ENCODE results near the gene SLC29A3. TPM values are rescaled to one million over a fixed set of nuclear protein-coding genes. Genes with fewer than 3 reads are reported as not detected.

Gene SLC29A3
- total RNA-seq, 1 experiment from 2014 or later, result 4.4 TPM

DNA sequence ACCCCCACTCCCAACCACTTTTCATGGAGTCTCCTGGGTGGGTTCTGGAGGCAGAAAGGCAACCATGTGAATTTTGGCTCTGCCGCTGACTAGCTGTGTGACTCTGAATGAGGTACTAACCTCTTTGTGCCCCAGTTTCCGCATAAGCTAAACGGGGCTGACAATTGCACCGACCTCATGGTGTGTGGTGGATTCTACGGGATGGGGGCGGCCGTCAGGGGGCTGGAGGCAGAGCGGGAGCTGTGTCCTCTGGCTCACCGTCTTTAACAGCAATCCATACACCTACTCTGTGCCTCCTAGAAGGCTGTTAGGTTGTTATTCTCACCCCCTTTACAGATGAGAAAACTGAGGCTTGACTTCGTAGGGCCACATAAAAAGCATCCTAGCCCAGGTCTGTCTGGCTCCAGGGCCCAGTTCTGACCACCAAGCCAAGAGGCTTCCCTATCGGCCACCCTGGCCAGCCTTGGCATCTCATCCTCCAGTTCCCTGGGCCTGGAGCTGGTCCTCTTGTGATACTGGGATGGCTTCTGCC is 4.3 kb upstream of the SLC29A3 start:
- Histone ChIP-seq H3K9ac (ENCODE audit: low read length) (no peak overlapping the region), H2AFZ (ENCODE audit: low read length) (peak overlapping the region; percentile 26; the same call in 1 of the 2 replicates), H3K79me2 (ENCODE audit: low read length) (no peaks in the 10 kb centered on the region), H4K20me1 (ENCODE audit: low read length) (no peaks in the 10 kb centered on the region), H3K4me2 (ENCODE audit: low read length) (peak overlapping the region; percentile 54), H3K27me3 (ENCODE audit: low read length) (no peaks in the 10 kb centered on the region), H3K36me3 (ENCODE audit: low read depth, low read length) (no peaks in the 10 kb centered on the region), H3F3A (ENCODE audit: low read length, unreplicated experiment) (no peaks in the 10 kb centered on the region), H3K9me3 (ENCODE audit: low read length) (no peaks in the 10 kb centered on the region), H3K27ac (ENCODE audit: low read length) (no peak overlapping the region), H3K4me1 (ENCODE audit: insufficient read depth, low read length) (peaks cover 2% of the 10 kb centered on the region; the same call in 1 of the 2 replicates), H3K4me3 (ENCODE audit: low read length) (no peak overlapping the region), H3K9me2 (replicated peaks; ENCODE audit: low read length) (no peaks in the 10 kb centered on the region)
- DNase-seq (no peak), ATAC-seq (no peak)
- BruUV-seq (replicated peaks), result no TSS peak
- TF ChIP-seq CTCF (conservative IDR thresholded peaks at IDR 0.05; ENCODE audit: low read depth, low read length) (no peak), EZH2 (IDR thresholded peaks at IDR 0.05; ENCODE audit: low read length, unreplicated experiment) (no peak), EZH2phosphoT487 (IDR thresholded peaks at IDR 0.05; ENCODE audit: borderline replicate concordance, low read length) (no peak)
- CTCF ChIA-PET, result no interaction called here
- intact Hi-C loops (cut with micrococcal nuclease), result loop anchor here (1.0 to 10.0 kb wide), 3 partner anchors 256 to 580 kb away; no protein-coding TSS in a partner anchor
- POLR2A ChIA-PET (ENCODE audit: unreplicated experiment), result no interaction called here

GRCh38 chr10:71316056-71316785 is 2.8 kb upstream of the SLC29A3 start:
- no TSS peak for BruUV-seq (replicated peaks)
- no peak overlapping the region for H3K27ac ChIP-seq (ENCODE audit: low read length)
- no peak for ATAC-seq

More at GRCh38 chr10:71316056-71316785, 2.8 kb upstream of the SLC29A3 start:
- Histone ChIP-seq H4K20me1 (ENCODE audit: low read length) (no peaks in the 10 kb centered on the region), H3K4me1 (ENCODE audit: insufficient read depth, low read length) (peaks cover 7% of the 10 kb centered on the region; the same call in 1 of the 2 replicates), H3F3A (ENCODE audit: low read length, unreplicated experiment) (no peaks in the 10 kb centered on the region), H3K79me2 (ENCODE audit: low read length) (no peaks in the 10 kb centered on the region), H3K9me2 (replicated peaks; ENCODE audit: low read length) (no peaks in the 10 kb centered on the region), H3K4me2 (ENCODE audit: low read length) (no peak overlapping the region), H3K36me3 (ENCODE audit: low read depth, low read length) (no peaks in the 10 kb centered on the region), H2AFZ (ENCODE audit: low read length) (no peak overlapping the region), H3K9ac (ENCODE audit: low read length) (no peak overlapping the region), H3K9me3 (ENCODE audit: low read length) (no peaks in the 10 kb centered on the region), H3K27me3 (ENCODE audit: low read length) (no peaks in the 10 kb centered on the region), H3K4me3 (ENCODE audit: low read length) (no peak overlapping the region)
- DNase-seq, result no peak
- ChIA-PET CTCF (no interaction called here), POLR2A (ENCODE audit: unreplicated experiment) (no interaction called here)
- intact Hi-C loops (cut with micrococcal nuclease), result loop anchor here (10.0 kb wide), 2 partner anchors 389 to 579 kb away; no protein-coding TSS in a partner anchor
- TF ChIP-seq CTCF (conservative IDR thresholded peaks at IDR 0.05; ENCODE audit: low read depth, low read length) (no peak), EZH2phosphoT487 (IDR thresholded peaks at IDR 0.05; ENCODE audit: borderline replicate concordance, low read length) (no peak), EZH2 (IDR thresholded peaks at IDR 0.05; ENCODE audit: low read length, unreplicated experiment) (no peak)
